A549 (cell line): ENCODE results near the gene COL8A2. TPM values are rescaled to one million over a fixed set of nuclear protein-coding genes. Genes with fewer than 3 reads are reported as not detected.

Experiments
- ATAC-seq, 2 experiments: fragments of 200-7000 bp in 1 of 2; fragments of >200 bp in 1 of 2; cut with Nextera tagmentation in 1 of 2; cut with Tn5 transposase in 1 of 2; 3 replicates each; pipeline versions ENCODE4 v1.8.0 to v1.9.1; 2018 to 2020; ENCODE audit warnings: mild to moderate bottlenecking in 1 of 2, moderate library complexity in 1 of 2
- CTCF ChIA-PET: fragments of 300-600 bp; sonication (Branson Sonifier 250); formaldehyde crosslinking; extraction: SDS; loops from one replicate; lab custom pipeline; 2021; ENCODE audit warnings: antibody characterized with exemption, inconsistent platforms; lab: Yijun Ruan, JAX
- POLR2A ChIA-PET: fragments of 350-600 bp; formaldehyde crosslinking; extraction: SDS; loops from one replicate; lab custom pipeline; 2021; ENCODE audit warnings: antibody characterized with exemption, inconsistent platforms; lab: Yijun Ruan, JAX
- DNase-seq, 2 experiments: peaks; one replicate each; pipeline versions ENCODE4 v3.0.0 to v3.0.0-alpha.2; 2011 to 2016; ENCODE audit warnings: low read depth in 1 of 2, low spot score in 1 of 2
- FAIRE-seq: peaks from 2 replicates; lab custom pipeline; 2011; peaks lifted over from hg19 to GRCh38; lab: Jason Lieb, UNC
- H3K27ac ChIP-seq, 2 experiments: fragments of >200 bp; sonication (Bioruptor Twin); formaldehyde crosslinking; 3 replicates each; pipeline ENCODE4 v1.5.1; 2016 to 2017
- H3K4me1 ChIP-seq: fragments of >200 bp; sonication (Bioruptor Twin); formaldehyde crosslinking; 3 replicates; pipeline ENCODE4 v1.6.1; 2016
- H3K4me2 ChIP-seq: fragments of >200 bp; sonication (Bioruptor Twin); formaldehyde crosslinking; 3 replicates; pipeline ENCODE4 v1.6.1; 2016
- H3K4me3 ChIP-seq: fragments of >200 bp; sonication (Bioruptor Twin); formaldehyde crosslinking; 3 replicates; pipeline ENCODE4 v1.5.1; 2016
- H3K9me3 ChIP-seq: fragments of >200 bp; sonication (Bioruptor Twin); formaldehyde crosslinking; 3 replicates; pipeline ENCODE4 v1.6.1; 2016
- CEBPB ChIP-seq, 2 experiments: fragments of >200 bp in 1 of 2; sonication (Bioruptor Twin) in 1 of 2; formaldehyde crosslinking in 1 of 2; IDR thresholded peaks; 2 replicates each; pipeline ENCODE4 v1.6.1; 2012 to 2016
- CHD4 ChIP-seq: fragments of 200-600 bp; sonication (generic); IDR thresholded peaks from 2 replicates; pipeline ENCODE4 v1.6.1; 2016; ENCODE audit warnings: antibody characterized with exemption, mild to moderate bottlenecking, borderline replicate concordance
- EHF ChIP-seq: fragments of 250-450 bp; sonication (Bioruptor Pico); IDR thresholded peaks from 2 replicates; pipeline ENCODE4 v1.5.0; 2020; ENCODE audit warnings: mild to moderate bottlenecking
- FOSB ChIP-seq: fragments of 250-450 bp; sonication (Bioruptor Pico); IDR thresholded peaks from 2 replicates; pipeline ENCODE4 v1.5.0; 2020; ENCODE audit warnings: mild to moderate bottlenecking, moderate library complexity
- FOSL2 ChIP-seq, 2 experiments: fragments of 450-650 bp in 1 of 2; fragments of >200 bp in 1 of 2; sonication (Bioruptor Twin) in 1 of 2; formaldehyde crosslinking; IDR thresholded peaks; 2 replicates each; pipeline versions ENCODE4 v1.5.0 to v1.6.1; 2016 to 2020; ENCODE audit warnings: mild to moderate bottlenecking in 1 of 2, moderate library complexity in 1 of 2
- FOXS1 ChIP-seq: fragments of 250-450 bp; sonication (Bioruptor Pico); IDR thresholded peaks from 2 replicates; pipeline ENCODE4 v1.5.0; 2020; ENCODE audit warnings: mild to moderate bottlenecking, moderate library complexity
- GATA3 ChIP-seq: IDR thresholded peaks from 2 replicates; pipeline ENCODE4 v1.6.1; 2012; ENCODE audit warnings: borderline replicate concordance
- HDAC2 ChIP-seq: fragments of 200-600 bp; sonication (generic); IDR thresholded peaks from 2 replicates; pipeline ENCODE4 v1.6.1; 2016
- HOXA7 ChIP-seq: fragments of 250-450 bp; sonication (Bioruptor Pico); IDR thresholded peaks from 2 replicates; pipeline ENCODE4 v1.5.0; 2020; ENCODE audit warnings: mild to moderate bottlenecking, moderate library complexity
- HOXB13 ChIP-seq: fragments of 250-450 bp; sonication (Bioruptor Pico); IDR thresholded peaks from 2 replicates; pipeline ENCODE4 v1.5.0; 2020; ENCODE audit warnings: low read depth, mild to moderate bottlenecking, moderate library complexity
- JUN ChIP-seq, 2 experiments: fragments of >200 bp; sonication (Bioruptor Twin); formaldehyde crosslinking; IDR thresholded peaks; 2 replicates in 1 of 2; 3 replicates in 1 of 2; pipeline ENCODE4 v1.6.1; 2016 to 2017
- KDM5A ChIP-seq: fragments of 200-600 bp; sonication (generic); IDR thresholded peaks from 2 replicates; pipeline ENCODE4 v1.6.1; 2016; ENCODE audit warnings: antibody characterized with exemption, mild to moderate bottlenecking
- NPAS2 ChIP-seq: fragments of 250-450 bp; sonication (Bioruptor Pico); IDR thresholded peaks from 2 replicates; pipeline ENCODE4 v1.8.0; 2022; ENCODE audit warnings: mild to moderate bottlenecking, moderate library complexity, borderline replicate concordance
- NR3C1 ChIP-seq: fragments of >200 bp; sonication (Bioruptor Twin); formaldehyde crosslinking; IDR thresholded peaks from 3 replicates; pipeline ENCODE4 v1.6.1; 2017
- POLR2AphosphoS2 ChIP-seq: conservative IDR thresholded peaks from 2 replicates; pipeline ENCODE4 v1.6.1; 2012; ENCODE audit warnings: low read length, improper control_type of control experiment, inconsistent platforms
- RAD21 ChIP-seq, 2 experiments: fragments of >200 bp in 1 of 2; sonication (Bioruptor Twin) in 1 of 2; formaldehyde crosslinking in 1 of 2; IDR thresholded peaks in 1 of 2; conservative IDR thresholded peaks in 1 of 2; 2 replicates in 1 of 2; 3 replicates in 1 of 2; pipeline ENCODE4 v1.6.1; 2012 to 2018; ENCODE audit warnings: inconsistent platforms in 1 of 2
- RNF2 ChIP-seq: fragments of 200-600 bp; sonication (generic); IDR thresholded peaks from 2 replicates; pipeline ENCODE4 v1.6.1; 2016; ENCODE audit warnings: low read depth, mild to moderate bottlenecking, antibody characterized with exemption, moderate library complexity, borderline replicate concordance
- ZNF302 ChIP-seq: fragments of 250-450 bp; sonication (Bioruptor Pico); IDR thresholded peaks from 2 replicates; pipeline ENCODE4 v1.9.0; 2021; ENCODE audit warnings: inconsistent platforms, mild to moderate bottlenecking, moderate library complexity
- WGBS: methylation state at CpG from one replicate; pipeline ENCODE4 v1.1.6; 2017; ENCODE audit errors: missing lambda C conversion rate; 5-methylcytosine and 5-hydroxymethylcytosine counted together
- polyA plus RNA-seq, 4 experiments: library from polyadenylated mRNA; depleted of rRNA in 3 of 4; stranded (reverse); fragments of >200 nt; fragmentation: RNase III in 1 of 4; extraction: RNeasy Plus Mini Kit Qiagen cat#74134 plus additional on column Dnase treatment in 1 of 4; gene quantifications; 2 replicates in 3 of 4; 3 replicates in 1 of 4; pipeline ENCODE4 v1.2.3, GENCODE V29; 2011 to 2017
- TF ChIP-seq, protein P1 (sequence below): IDR thresholded peaks from 2 replicates; pipeline ENCODE4 v1.6.1; 2012
- TF ChIP-seq, protein P2 (sequence below): fragments of >200 bp; sonication (Bioruptor Twin); formaldehyde crosslinking; IDR thresholded peaks from 2 replicates; pipeline ENCODE4 v1.6.1; 2016
- TF ChIP-seq, protein P3 (sequence below): IDR thresholded peaks from 2 replicates; pipeline ENCODE4 v1.6.1; 2012
- TF ChIP-seq, protein P4 (sequence below): fragments of 450-650 bp; IDR thresholded peaks from 2 replicates; pipeline ENCODE4 v1.6.1; 2014; ENCODE audit warnings: antibody characterized with exemption
- TF ChIP-seq, protein P5 (sequence below): fragments of >200 bp; sonication (Bioruptor Twin); formaldehyde crosslinking; IDR thresholded peaks from 3 replicates; pipeline ENCODE4 v1.6.1; 2016

Gene COL8A2
- polyA plus RNA-seq, 2 of the 4 experiments (the other 2 are of a cell fraction), result 0.05 to 0.12 TPM

DNA sequence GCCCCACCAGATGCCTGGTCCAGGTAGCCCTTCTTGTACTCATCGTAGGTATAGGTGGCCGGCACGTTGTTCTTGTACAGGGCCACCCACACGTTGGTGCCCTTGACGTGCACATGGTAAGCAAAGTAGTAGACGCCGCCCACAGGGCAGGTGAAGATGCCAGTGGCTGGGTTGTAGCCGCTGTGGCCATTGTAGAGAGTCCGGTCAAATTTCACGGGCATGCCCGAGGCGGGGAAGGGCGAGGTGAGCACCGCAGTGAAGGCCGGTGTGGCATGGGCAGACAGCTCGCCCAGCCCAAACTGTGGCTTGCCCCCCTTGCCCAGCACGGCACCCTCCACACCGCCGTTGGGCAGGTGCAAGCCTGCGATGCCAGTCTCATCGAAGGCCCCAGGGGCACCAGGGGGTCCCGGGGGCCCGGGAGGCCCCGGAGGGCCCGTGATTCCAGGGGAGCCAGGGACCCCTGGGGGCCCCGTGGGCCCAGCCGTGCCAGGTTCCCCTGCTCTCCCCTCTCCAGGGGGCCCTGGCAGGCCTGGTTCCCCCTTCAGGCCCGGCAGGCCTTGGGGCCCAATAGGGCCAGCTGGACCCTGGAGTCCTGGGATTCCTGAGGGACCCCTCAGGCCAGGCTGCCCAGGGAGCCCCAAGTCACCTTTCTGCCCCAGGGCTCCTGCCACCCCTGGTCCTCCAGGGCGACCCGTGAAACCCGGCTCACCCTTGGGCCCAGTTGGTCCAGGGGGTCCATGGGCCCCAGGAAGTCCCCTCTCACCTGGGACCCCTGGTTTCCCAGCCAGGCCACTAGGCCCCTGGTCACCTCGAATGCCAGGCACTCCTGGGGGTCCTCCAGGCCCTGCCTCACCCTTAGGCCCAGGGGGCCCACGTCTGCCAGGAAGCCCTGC is 27.1 kb downstream of the COL8A2 start:
- no peak for ATAC-seq
- POLR2A ChIA-PET, result interaction anchor here (1.1 kb wide), 1 partner anchor 52 kb away, joined by 3 read pairs; the partner anchor contains the start of gene TRAPPC3
- peak overlapping the region in 1 of 2 experiments; percentile 80; a peak in 2 of 6 replicates for H3K27ac ChIP-seq
- WGBS, result 93% methylated on average over 12 of the region's 33 CpGs
- H3K4me1 ChIP-seq, result no peaks in the 10 kb centered on the region
- no peak for DNase-seq
- H3K4me3 ChIP-seq, result no peak overlapping the region
- TF ChIP-seq CHD4 (no peak), POLR2AphosphoS2 (no peak), EHF (CRISPR knock-in tag) (no peak), KDM5A (no peak), RNF2 (no peak), HOXB13 (CRISPR knock-in tag) (no peak), HOXA7 (CRISPR knock-in tag) (no peak), CEBPB (IDR thresholded peaks at IDR 0.05) (no peak), RAD21 (conservative IDR thresholded peaks at IDR 0.05 in 1 of 2, IDR thresholded peaks at IDR 0.05 in 1 of 2) (no peak), FOSB (no peak), HDAC2 (no peak), GATA3 (no peak), NPAS2 (CRISPR knock-in tag) (no peak), FOXS1 (CRISPR knock-in tag) (no peak)
- TF ChIP-seq, protein P1, sequence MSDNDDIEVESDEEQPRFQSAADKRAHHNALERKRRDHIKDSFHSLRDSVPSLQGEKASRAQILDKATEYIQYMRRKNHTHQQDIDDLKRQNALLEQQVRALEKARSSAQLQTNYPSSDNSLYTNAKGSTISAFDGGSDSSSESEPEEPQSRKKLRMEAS, result no peak
- TF ChIP-seq, protein P2, sequence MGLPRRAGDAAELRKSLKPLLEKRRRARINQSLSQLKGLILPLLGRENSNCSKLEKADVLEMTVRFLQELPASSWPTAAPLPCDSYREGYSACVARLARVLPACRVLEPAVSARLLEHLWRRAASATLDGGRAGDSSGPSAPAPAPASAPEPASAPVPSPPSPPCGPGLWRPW, result no peak
- TF ChIP-seq, protein P3, sequence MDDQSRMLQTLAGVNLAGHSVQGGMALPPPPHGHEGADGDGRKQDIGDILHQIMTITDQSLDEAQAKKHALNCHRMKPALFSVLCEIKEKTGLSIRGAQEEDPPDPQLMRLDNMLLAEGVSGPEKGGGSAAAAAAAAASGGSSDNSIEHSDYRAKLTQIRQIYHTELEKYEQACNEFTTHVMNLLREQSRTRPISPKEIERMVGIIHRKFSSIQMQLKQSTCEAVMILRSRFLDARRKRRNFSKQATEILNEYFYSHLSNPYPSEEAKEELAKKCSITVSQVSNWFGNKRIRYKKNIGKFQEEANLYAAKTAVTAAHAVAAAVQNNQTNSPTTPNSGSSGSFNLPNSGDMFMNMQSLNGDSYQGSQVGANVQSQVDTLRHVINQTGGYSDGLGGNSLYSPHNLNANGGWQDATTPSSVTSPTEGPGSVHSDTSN, result no peak
- H3K4me2 ChIP-seq, result no peak overlapping the region
- no peaks in the 10 kb centered on the region for H3K9me3 ChIP-seq
- CTCF ChIA-PET, result interaction anchor here (0.7 to 13.6 kb wide), 5 partner anchors 8 to 322 kb away, joined by 3 to 147 read pairs (median 3); no protein-coding TSS in a partner anchor
- no peak for FAIRE-seq

DNA sequence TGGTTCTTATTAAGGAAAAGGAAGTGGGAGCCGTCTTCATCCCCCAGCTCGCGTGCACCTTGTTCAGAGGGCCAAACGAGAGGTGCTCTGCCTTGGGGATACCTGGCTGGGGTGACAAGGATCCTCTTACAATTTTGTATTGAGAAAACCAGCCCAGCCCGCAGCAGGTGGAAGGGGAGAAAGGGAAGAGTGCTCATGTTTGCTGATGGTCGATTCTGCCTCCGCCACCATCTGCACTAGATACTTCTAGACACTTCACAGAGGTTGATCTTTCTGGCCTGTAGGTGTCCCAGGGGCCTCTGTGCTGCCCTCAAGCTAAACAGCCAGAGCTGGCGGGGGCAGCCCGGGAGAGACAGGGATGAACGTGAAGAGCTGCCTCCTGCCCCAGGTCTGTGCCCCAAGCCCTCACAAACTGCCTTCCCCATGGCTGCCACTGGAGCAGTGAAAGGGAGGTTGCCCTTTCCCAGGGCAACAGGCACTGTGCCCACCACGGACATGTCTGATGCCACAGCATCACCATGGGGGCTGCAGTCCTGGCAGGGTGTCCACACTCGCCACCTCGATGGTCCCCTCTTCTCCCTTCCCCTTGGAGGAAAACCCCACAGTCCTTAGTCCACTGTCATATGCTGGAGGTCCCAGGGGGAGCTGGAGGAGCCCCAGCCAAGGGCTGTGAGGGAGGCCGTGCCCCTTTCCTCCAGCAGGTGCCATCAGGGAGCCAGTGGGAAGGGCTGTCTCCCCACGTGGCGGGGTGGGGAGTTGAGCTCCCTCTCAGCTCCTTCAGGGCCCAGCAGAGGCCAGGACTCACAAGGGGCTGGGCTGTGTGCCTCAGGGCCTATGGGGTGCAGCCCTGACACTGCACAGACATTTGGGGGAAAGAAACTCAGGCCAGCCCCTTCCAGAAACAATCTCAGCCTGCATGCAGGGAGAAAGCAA is 28.3 kb downstream of the COL8A2 start:
- TF ChIP-seq ZNF302 (CRISPR knock-in tag), result no peak
- TF ChIP-seq, protein P4, sequence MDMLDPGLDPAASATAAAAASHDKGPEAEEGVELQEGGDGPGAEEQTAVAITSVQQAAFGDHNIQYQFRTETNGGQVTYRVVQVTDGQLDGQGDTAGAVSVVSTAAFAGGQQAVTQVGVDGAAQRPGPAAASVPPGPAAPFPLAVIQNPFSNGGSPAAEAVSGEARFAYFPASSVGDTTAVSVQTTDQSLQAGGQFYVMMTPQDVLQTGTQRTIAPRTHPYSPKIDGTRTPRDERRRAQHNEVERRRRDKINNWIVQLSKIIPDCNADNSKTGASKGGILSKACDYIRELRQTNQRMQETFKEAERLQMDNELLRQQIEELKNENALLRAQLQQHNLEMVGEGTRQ, result no peak; the same call in 1 of the 2 replicates
- TF ChIP-seq, protein P1, result peak; percentile 52
- TF ChIP-seq JUN (IDR thresholded peaks at IDR 0.05), result no peak
- TF ChIP-seq RAD21 (conservative IDR thresholded peaks at IDR 0.05 in 1 of 2, IDR thresholded peaks at IDR 0.05 in 1 of 2), result no peak
- no peak for TF ChIP-seq NR3C1
- TF ChIP-seq FOSL2 (IDR thresholded peaks at IDR 0.05), result no peak
- no peak for TF ChIP-seq FOSL2 (CRISPR knock-in tag; IDR thresholded peaks at IDR 0.05)
- TF ChIP-seq, protein P5, sequence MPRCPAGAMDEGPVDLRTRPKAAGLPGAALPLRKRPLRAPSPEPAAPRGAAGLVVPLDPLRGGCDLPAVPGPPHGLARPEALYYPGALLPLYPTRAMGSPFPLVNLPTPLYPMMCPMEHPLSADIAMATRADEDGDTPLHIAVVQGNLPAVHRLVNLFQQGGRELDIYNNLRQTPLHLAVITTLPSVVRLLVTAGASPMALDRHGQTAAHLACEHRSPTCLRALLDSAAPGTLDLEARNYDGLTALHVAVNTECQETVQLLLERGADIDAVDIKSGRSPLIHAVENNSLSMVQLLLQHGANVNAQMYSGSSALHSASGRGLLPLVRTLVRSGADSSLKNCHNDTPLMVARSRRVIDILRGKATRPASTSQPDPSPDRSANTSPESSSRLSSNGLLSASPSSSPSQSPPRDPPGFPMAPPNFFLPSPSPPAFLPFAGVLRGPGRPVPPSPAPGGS, result no peak
- no peak for TF ChIP-seq HDAC2
- H3K4me2 ChIP-seq, result no peak overlapping the region
- ChIA-PET POLR2A (interaction anchor here (0.6 to 1.1 kb wide), 2 partner anchors 53 to 242 kb away, joined by 3 to 10 read pairs; partner anchors contain the start of gene TRAPPC3), CTCF (interaction anchor here (0.7 to 13.6 kb wide), 8 partner anchors 9 to 323 kb away, joined by 3 to 147 read pairs (median 3); no protein-coding TSS in a partner anchor)
- no peak overlapping the region for H3K27ac ChIP-seq
- no peaks in the 10 kb centered on the region for H3K4me1 ChIP-seq
- WGBS, result 83% methylated on average over 10 of the region's 16 CpGs
- ATAC-seq (peak; percentile 70 to 78), DNase-seq (peak in 1 of 2 experiments; percentile 48), FAIRE-seq (no peak)
- H3K9me3 ChIP-seq, result no peaks in the 10 kb centered on the region
- no peak overlapping the region for H3K4me3 ChIP-seq
